ENCODE data around the gene MYH2. TPM values are rescaled to one million over a fixed set of nuclear protein-coding genes. Genes with fewer than 3 reads are reported as not detected.

The MYH2 gene
- total RNA-seq, 4 donors from 2014 or later = not detected

DNA sequence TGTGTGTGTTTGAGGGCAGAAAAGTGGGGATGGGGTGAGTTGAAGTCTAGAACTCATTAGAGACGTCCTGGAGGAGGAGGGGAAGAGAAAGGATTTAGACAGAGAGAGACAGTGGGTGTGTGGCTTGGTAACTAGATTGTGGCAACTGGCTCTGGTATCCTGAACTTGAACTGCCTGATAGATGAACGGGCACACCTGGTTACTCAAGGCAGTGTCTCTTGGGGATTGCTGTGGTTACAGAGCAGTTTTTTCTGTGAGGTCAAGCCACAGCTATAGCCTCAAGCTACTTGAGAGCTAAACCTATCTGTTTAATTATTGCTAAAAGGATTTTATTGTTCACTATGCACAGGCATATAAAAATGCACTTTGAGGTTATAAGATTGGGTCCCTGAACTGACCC lies 29.8 kb upstream of the MYH2 start:
- no peak overlapping the region for H3K4me3 ChIP-seq
- WGBS, 2 donors = 20 to 30% methylated on average over 2 of the region's 2 CpGs
- no peaks in the 10 kb centered on the region for H3K36me3 ChIP-seq
- intact Hi-C loops (cut with DNase I) = no loop called here
- H3K27ac ChIP-seq = no peak overlapping the region
- H3K4me1 ChIP-seq = no peaks in the 10 kb centered on the region
- TF ChIP-seq, protein P1, sequence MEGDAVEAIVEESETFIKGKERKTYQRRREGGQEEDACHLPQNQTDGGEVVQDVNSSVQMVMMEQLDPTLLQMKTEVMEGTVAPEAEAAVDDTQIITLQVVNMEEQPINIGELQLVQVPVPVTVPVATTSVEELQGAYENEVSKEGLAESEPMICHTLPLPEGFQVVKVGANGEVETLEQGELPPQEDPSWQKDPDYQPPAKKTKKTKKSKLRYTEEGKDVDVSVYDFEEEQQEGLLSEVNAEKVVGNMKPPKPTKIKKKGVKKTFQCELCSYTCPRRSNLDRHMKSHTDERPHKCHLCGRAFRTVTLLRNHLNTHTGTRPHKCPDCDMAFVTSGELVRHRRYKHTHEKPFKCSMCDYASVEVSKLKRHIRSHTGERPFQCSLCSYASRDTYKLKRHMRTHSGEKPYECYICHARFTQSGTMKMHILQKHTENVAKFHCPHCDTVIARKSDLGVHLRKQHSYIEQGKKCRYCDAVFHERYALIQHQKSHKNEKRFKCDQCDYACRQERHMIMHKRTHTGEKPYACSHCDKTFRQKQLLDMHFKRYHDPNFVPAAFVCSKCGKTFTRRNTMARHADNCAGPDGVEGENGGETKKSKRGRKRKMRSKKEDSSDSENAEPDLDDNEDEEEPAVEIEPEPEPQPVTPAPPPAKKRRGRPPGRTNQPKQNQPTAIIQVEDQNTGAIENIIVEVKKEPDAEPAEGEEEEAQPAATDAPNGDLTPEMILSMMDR (IDR thresholded peaks at IDR 0.05) = no peak
- TF ChIP-seq POLR2A (IDR thresholded peaks at IDR 0.05) = no peak
- H3K9me3 ChIP-seq = no peaks in the 10 kb centered on the region
- peaks cover 0 to 14% (median 0%) of the 10 kb centered on the region in 4 donors for H3K27me3 ChIP-seq
- DNase-seq = no peak

DNA sequence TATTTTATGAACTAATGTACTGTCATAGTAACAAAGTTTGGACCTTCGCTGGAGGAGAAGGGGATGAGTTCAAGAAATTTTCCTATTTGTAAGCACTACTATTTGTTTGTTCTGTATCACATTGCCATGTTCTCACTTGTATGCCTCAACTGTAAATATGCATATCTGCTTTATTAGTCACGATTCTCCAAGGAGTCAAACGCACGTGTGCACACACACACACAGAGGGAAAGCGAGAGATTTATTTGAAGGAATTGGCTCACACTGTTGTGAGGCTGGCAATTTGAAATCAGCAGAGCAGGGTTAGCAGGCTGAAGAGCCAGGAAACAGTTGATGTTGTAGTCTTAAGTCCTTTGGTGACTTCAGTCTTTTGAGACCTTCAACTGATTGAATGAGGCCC lies 24.9 kb upstream of the MYH2 start:
- no peaks in the 10 kb centered on the region for H3K4me1 ChIP-seq
- H3K9me3 ChIP-seq = no peaks in the 10 kb centered on the region
- no peak overlapping the region for H3K27ac ChIP-seq
- H3K4me3 ChIP-seq = no peak overlapping the region
- no peak for DNase-seq
- H3K36me3 ChIP-seq = no peaks in the 10 kb centered on the region
- TF ChIP-seq POLR2A (IDR thresholded peaks at IDR 0.05) = no peak
- TF ChIP-seq, protein P1 (IDR thresholded peaks at IDR 0.05) = no peak
- WGBS, 2 donors = 45 to 76% methylated on average over 5 of the region's 5 CpGs
- peaks cover 0 to 7% (median 0%) of the 10 kb centered on the region in 4 donors for H3K27me3 ChIP-seq
- intact Hi-C loops (cut with DNase I) = no loop called here

DNA sequence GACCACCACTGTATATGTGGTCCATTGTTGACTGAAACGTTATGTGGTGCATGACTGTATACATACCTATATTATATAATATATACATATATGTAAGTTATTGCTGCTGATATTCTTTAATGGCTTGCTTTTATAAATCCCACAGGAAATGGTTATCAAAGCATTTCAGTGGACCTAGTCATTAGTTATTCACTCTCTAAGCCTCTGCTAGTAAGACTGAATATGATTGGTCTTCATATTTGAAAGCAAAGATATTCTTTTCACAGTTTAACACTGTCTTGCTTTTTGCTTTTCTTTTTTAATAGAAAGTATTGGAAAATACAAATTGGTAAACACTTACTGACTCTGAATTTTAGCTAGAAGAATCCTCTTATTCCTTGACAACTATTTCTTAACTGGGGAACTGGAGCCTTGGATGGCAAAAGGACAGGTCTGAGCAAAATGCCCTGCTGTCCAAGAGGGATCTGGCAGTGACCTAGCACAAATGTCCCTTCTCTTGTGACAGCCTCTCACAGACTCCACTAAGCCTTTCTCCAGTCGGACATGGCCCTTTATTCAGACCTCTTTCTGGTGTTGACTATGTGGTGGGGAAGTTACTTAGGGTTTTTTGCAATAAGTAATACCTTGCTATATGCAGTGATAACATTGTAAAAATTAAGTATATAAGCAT lies 14.7 kb upstream of the MYH2 start:
- Histone ChIP-seq H3K9me3 (no peaks in the 10 kb centered on the region), H3K4me1 (no peaks in the 10 kb centered on the region), H3K27me3 (peaks cover 0 to 9% (median 0%) of the 10 kb centered on the region in 4 donors), H3K27ac (no peak overlapping the region), H3K4me3 (no peak overlapping the region), H3K36me3 (no peaks in the 10 kb centered on the region)
- 46 to 59% methylated on average over 2 of the region's 2 CpGs for WGBS, 2 donors
- intact Hi-C loops (cut with DNase I) = no loop called here
- DNase-seq = no peak
- TF ChIP-seq, protein P1 (IDR thresholded peaks at IDR 0.05) = no peak
- TF ChIP-seq POLR2A (IDR thresholded peaks at IDR 0.05) = no peak

DNA sequence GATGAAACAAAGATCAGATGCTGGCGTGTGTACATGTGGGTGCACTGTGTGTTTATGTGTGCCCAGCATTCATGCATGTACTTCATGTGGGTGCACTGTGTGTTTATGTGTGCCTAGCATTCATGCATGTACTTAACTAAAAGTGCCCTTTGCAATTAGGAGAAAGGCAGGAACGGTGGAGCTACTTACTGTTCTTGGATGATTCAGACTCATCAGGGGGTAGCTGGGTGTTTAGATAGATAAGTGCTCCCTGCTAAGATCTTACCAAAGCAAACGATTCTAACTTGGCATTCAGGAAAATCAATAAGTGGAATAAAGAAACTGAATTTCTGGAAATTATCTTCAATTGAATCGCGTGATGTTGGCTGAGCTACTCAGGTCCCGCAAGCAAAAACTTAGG lies 8.6 kb upstream of the MYH2 start:
- 71 to 72% methylated on average over 6 of the region's 6 CpGs for WGBS, 2 donors
- intact Hi-C loops (cut with DNase I) = no loop called here
- Histone ChIP-seq H3K4me1 (no peaks in the 10 kb centered on the region), H3K9me3 (no peaks in the 10 kb centered on the region), H3K36me3 (no peaks in the 10 kb centered on the region), H3K4me3 (no peak overlapping the region), H3K27ac (no peak overlapping the region), H3K27me3 (no peaks in the 10 kb centered on the region)
- no peak for TF ChIP-seq POLR2A (IDR thresholded peaks at IDR 0.05)
- TF ChIP-seq, protein P1 (IDR thresholded peaks at IDR 0.05) = no peak
- DNase-seq = no peak

DNA sequence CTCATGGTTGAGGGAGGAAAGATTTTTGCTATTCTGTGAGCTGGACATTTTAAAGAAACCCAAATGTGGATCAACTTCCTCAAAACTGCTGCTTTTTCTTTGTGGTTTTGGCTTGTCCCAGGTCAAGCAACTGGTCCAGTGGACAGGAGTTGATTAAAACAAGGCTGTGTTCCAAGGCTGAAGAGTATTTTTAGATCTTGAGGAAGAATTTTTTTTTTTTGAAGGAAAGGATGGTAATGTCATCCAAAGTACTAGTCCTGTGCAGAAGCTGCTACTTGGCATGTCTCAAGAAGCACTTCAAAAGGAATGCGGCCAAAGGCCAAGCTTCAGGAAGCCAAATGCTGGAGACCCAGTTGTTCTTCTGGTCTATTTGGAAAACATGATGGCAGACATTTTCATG lies 8.0 kb upstream of the MYH2 start:
- H3K4me3 ChIP-seq = no peak overlapping the region
- 72 to 77% methylated on average over 1 of the region's 1 CpG for WGBS, 2 donors
- no peaks in the 10 kb centered on the region for H3K9me3 ChIP-seq
- intact Hi-C loops (cut with DNase I) = no loop called here
- no peaks in the 10 kb centered on the region for H3K36me3 ChIP-seq
- DNase-seq = no peak
- no peaks in the 10 kb centered on the region for H3K27me3 ChIP-seq
- TF ChIP-seq, protein P1 (IDR thresholded peaks at IDR 0.05) = no peak
- no peak for TF ChIP-seq POLR2A (IDR thresholded peaks at IDR 0.05)
- no peak overlapping the region for H3K27ac ChIP-seq
- no peaks in the 10 kb centered on the region for H3K4me1 ChIP-seq

Measured in esophagus squamous epithelium (tissue), 5 donors.